GM12874 (cell line): ENCODE results near the gene MYCL.

Source experiments
- CTCF ChIP-seq: IDR thresholded peaks from 2 replicates; pipeline ENCODE4 v1.5.1; 2011; ENCODE audit warnings: low read depth, mild to moderate bottlenecking, control low read depth, low read length, moderate library complexity; ENCODE audit not compliant: insufficient read depth

MYCL gene

GRCh38 chr1:39894884-39895495 is 6.7 kb downstream of the MYCL start:
- TF ChIP-seq CTCF, result no peak

GRCh38 chr1:39892601-39893595 is 8.8 kb downstream of the MYCL start:
- TF ChIP-seq CTCF, result no peak

GRCh38 chr1:39890880-39891279 is 10.8 kb downstream of the MYCL start:
- TF ChIP-seq CTCF, result no peak

- TF ChIP-seq CTCF, result no peak
Measured at GRCh38 chr1:39890273-39890672, 11.4 kb downstream of the MYCL start.

- TF ChIP-seq CTCF, result no peak
Measured at GRCh38 chr1:39886757-39887231, 14.9 kb downstream of the MYCL start.

GRCh38 chr1:39885516-39885915 is 16.2 kb downstream of the MYCL start:
- TF ChIP-seq CTCF, result no peak

- no peak for TF ChIP-seq CTCF
Measured at GRCh38 chr1:39882152-39882551, 19.6 kb downstream of the MYCL start.
